Breast epithelium (tissue), 4 donors: ENCODE measurements around the gene BID. TPM values are rescaled to one million over a fixed set of nuclear protein-coding genes. Genes with fewer than 3 reads are reported as not detected.

ENCODE experiments used
- DNase-seq, 2 donors: peaks; one replicate each; pipeline ENCODE4 v3.0.0-alpha.2; 2019; ENCODE audit warnings: low spot score in 2 of 2
- H3K27ac ChIP-seq, 2 donors: fragments of 200-600 bp; sonication (generic) in 1 of 2; one replicate each; pipeline ENCODE4 v1.5.1; 2016 to 2019; ENCODE audit warnings: mild to moderate bottlenecking in 1 of 2
- H3K27me3 ChIP-seq, 2 donors: fragments of 200-600 bp; sonication (generic) in 1 of 2; one replicate each; pipeline versions ENCODE4 v1.5.1 to v1.6.0; 2017 to 2019; ENCODE audit warnings: control low read depth in 1 of 2, mild to moderate bottlenecking in 1 of 2
- H3K36me3 ChIP-seq: fragments of 200-600 bp; one replicate; pipeline ENCODE4 v1.5.1; 2019
- H3K4me1 ChIP-seq, 2 donors: fragments of 200-600 bp; sonication (generic); one replicate each; pipeline ENCODE4 v1.5.1; 2016 to 2019; ENCODE audit warnings: control low read depth in 1 of 2
- H3K4me3 ChIP-seq, 3 donors: fragments of 200-600 bp; sonication (generic); 1 replicate in 2 of 3; 2 replicates in 1 of 3; pipeline ENCODE4 v1.5.1; 2016 to 2019; ENCODE audit warnings: mild to moderate bottlenecking in 3 of 3, moderate library complexity in 2 of 3
- H3K9me3 ChIP-seq, 2 donors: fragments of 200-600 bp; sonication (generic) in 1 of 2; one replicate each; pipeline ENCODE4 v1.5.1; 2016 to 2019; ENCODE audit warnings: control low read depth in 1 of 2
- CTCF ChIP-seq, 3 donors: fragments of 450-650 bp; IDR thresholded peaks; one replicate each; pipeline ENCODE4 v1.5.1; 2016 to 2017; ENCODE audit warnings: antibody characterized with exemption in 3 of 3, mild to moderate bottlenecking in 3 of 3, moderate library complexity in 3 of 3
- POLR2A ChIP-seq: fragments of 450-650 bp; IDR thresholded peaks from one replicate; pipeline ENCODE4 v1.6.1; 2016; ENCODE audit warnings: antibody characterized with exemption, mild to moderate bottlenecking, moderate library complexity
- POLR2AphosphoS5 ChIP-seq, 3 donors: sonication (generic); formaldehyde crosslinking; IDR thresholded peaks; one replicate each; pipeline ENCODE4 v1.6.1; 2017; ENCODE audit warnings: antibody characterized with exemption in 3 of 3
- intact Hi-C: fragments of 100-400 bp; cut with DNase I; formaldehyde crosslinking; loops from one replicate; pipeline ENCODE4 v1.15.1; 2023; ENCODE audit warnings: low total_unique reads
- total RNA-seq, 3 donors: library from RNA; depleted of rRNA; stranded (reverse); fragments of >200 nt; gene quantifications; one replicate each; pipeline ENCODE4 v1.1.0, GENCODE V29; 2016

Gene BID
- total RNA-seq, 3 donors from 2014 or later = 25.9 to 35.7 (median 29.0) TPM

- Histone ChIP-seq H3K4me3 (no peak overlapping the region), H3K27me3 (no peaks in the 10 kb centered on the region), H3K4me1 (peaks cover 0 to 13% of the 10 kb centered on the region in 2 donors), H3K36me3 (no peaks in the 10 kb centered on the region), H3K9me3 (no peaks in the 10 kb centered on the region), H3K27ac (no peak overlapping the region)
- intact Hi-C loops = no loop called here
- no peak for DNase-seq
- TF ChIP-seq POLR2AphosphoS5 (IDR thresholded peaks at IDR 0.05) (no peak), POLR2A (no peak), CTCF (IDR thresholded peaks at IDR 0.05) (no peak)
Measured at GRCh38 chr22:17783773-17784480, 9.7 kb upstream of the BID start.

DNA sequence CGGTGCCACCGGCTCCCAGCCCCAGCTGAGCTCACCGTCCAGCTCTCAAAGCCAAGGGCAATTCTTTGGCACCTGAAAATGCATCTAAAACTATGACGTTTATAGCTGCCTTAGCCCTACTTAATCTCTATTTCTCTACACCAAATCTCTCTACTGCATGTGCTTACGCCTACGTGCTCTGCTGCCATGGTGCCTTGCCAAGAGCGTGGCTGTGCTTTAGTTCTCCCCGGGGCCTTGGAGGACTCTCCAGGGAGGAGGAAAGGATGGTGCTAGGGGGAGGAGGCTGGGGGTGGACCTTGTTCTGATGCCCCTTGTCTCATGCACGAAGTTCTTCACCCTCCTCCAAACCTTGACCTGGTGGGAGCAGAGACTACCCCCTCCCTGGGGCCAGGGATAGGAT lies 9.0 kb upstream of the BID start:
- intact Hi-C loops = no loop called here

GRCh38 chr22:17782621-17783020 lies 8.4 kb upstream of the BID start:
- Histone ChIP-seq H3K36me3 (no peaks in the 10 kb centered on the region), H3K9me3 (no peaks in the 10 kb centered on the region), H3K27ac (no peak overlapping the region), H3K4me3 (no peak overlapping the region), H3K27me3 (no peaks in the 10 kb centered on the region), H3K4me1 (peaks cover 0 to 13% of the 10 kb centered on the region in 2 donors)
- DNase-seq = no peak
- intact Hi-C loops = no loop called here
- TF ChIP-seq POLR2AphosphoS5 (IDR thresholded peaks at IDR 0.05) (no peak), POLR2A (no peak), CTCF (IDR thresholded peaks at IDR 0.05) (no peak)

More for the DNA sequence above, 9.0 kb upstream of the BID start:
- no peak for DNase-seq
- Histone ChIP-seq H3K4me3 (no peak overlapping the region), H3K27ac (no peak overlapping the region), H3K4me1 (peaks cover 0 to 13% of the 10 kb centered on the region in 2 donors), H3K27me3 (no peaks in the 10 kb centered on the region), H3K9me3 (no peaks in the 10 kb centered on the region), H3K36me3 (no peaks in the 10 kb centered on the region)
- TF ChIP-seq POLR2A (no peak), POLR2AphosphoS5 (IDR thresholded peaks at IDR 0.05) (no peak), CTCF (IDR thresholded peaks at IDR 0.05) (no peak)

DNA sequence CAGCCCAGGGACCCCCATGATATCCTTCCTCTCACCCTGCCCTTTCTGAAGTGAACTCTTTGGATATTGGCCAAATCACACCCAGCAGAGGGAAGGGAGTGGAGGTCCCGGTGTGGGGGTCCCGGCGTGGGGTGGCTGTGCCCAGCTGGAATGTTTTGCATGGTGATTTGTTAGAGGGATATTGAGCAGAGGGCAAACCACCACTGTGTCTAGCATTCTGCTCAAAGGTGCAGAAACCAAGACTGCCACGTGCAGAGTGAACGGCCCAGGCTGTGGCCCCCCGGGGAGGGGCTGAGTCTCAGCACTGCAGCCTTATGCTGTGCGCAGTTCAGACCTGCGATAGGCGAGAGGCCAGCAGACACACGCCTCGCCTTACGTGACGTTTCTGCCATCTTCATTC lies 7.9 kb upstream of the BID start:
- no peak overlapping the region for H3K27ac ChIP-seq
- no peak overlapping the region for H3K4me3 ChIP-seq
- H3K4me1 ChIP-seq = peaks cover 0 to 11% of the 10 kb centered on the region in 2 donors
- intact Hi-C loops = no loop called here
- no peaks in the 10 kb centered on the region for H3K36me3 ChIP-seq
- H3K27me3 ChIP-seq = no peaks in the 10 kb centered on the region
- no peak for DNase-seq
- no peaks in the 10 kb centered on the region for H3K9me3 ChIP-seq
- TF ChIP-seq CTCF (IDR thresholded peaks at IDR 0.05) (no peak), POLR2A (no peak), POLR2AphosphoS5 (IDR thresholded peaks at IDR 0.05) (no peak)

GRCh38 chr22:17781319-17782031 lies 7.2 kb upstream of the BID start:
- H3K9me3 ChIP-seq = no peaks in the 10 kb centered on the region
- no peak for DNase-seq
- no peak for TF ChIP-seq POLR2A
- TF ChIP-seq POLR2AphosphoS5 (IDR thresholded peaks at IDR 0.05) = no peak
- no peak for TF ChIP-seq CTCF (IDR thresholded peaks at IDR 0.05)
- H3K4me3 ChIP-seq = no peak overlapping the region
- no peak overlapping the region for H3K27ac ChIP-seq
- no peaks in the 10 kb centered on the region for H3K36me3 ChIP-seq
- intact Hi-C loops = no loop called here
- peaks cover 0 to 4% of the 10 kb centered on the region in 2 donors for H3K4me1 ChIP-seq
- H3K27me3 ChIP-seq = no peaks in the 10 kb centered on the region
